ENCODE data around the gene ARHGAP40.
A peak's percentile ranks its signal among the peaks of the same experiment; 100 is the strongest.

The ARHGAP40 gene

GRCh38 chr20:38685271-38685670 is 83.7 kb downstream of the ARHGAP40 start:
- no peak for DNase-seq

- peak; percentile 23 to 68 (median 42) for DNase-seq
These were observed 84.4 kb downstream of the ARHGAP40 start for GRCh38 chr20:38685853-38686473.

- DNase-seq: peak; percentile 52 to 79 (median 66)
These were observed 91.1 kb downstream of the ARHGAP40 start for GRCh38 chr20:38692436-38693411.

- no peak for DNase-seq
These were observed 95.7 kb downstream of the ARHGAP40 start for GRCh38 chr20:38697306-38697705.

- no peak for DNase-seq
These were observed 96.9 kb downstream of the ARHGAP40 start for GRCh38 chr20:38698541-38698940.

GRCh38 chr20:38700141-38700540 is 98.5 kb downstream of the ARHGAP40 start:
- no peak for DNase-seq

All from suppressor macrophage (primary cell).